Omental fat pad (tissue), 4 donors: ENCODE measurements around the gene PTGES. TPM values are rescaled to one million over a fixed set of nuclear protein-coding genes. Genes with fewer than 3 reads are reported as not detected.

Experiments used
- ATAC-seq: fragments of 150-250 bp; one replicate; pipeline ENCODE4 v1.9.1; 2016; ENCODE audit warnings: mild to moderate bottlenecking, moderate library complexity; ENCODE audit not compliant: low FRiP score
- DNase-seq: peaks from one replicate; pipeline ENCODE4 v3.0.0-alpha.2; 2019; ENCODE audit warnings: low spot score
- total RNA-seq, 4 donors: library from RNA; depleted of rRNA; stranded (reverse); fragments of >200 nt; gene quantifications; one replicate each; pipeline ENCODE4 v1.1.0, GENCODE V29; 2016
- TF ChIP-seq, protein P1 (sequence below), 3 donors: fragments of 450-650 bp; IDR thresholded peaks; one replicate each; pipeline ENCODE4 v1.5.1; 2016 to 2017; ENCODE audit warnings: antibody characterized with exemption in 3 of 3, mild to moderate bottlenecking in 3 of 3, moderate library complexity in 2 of 3

The PTGES gene
- total RNA-seq, 4 donors from 2014 or later: 4.2 to 12.4 (median 8.9) TPM

DNA sequence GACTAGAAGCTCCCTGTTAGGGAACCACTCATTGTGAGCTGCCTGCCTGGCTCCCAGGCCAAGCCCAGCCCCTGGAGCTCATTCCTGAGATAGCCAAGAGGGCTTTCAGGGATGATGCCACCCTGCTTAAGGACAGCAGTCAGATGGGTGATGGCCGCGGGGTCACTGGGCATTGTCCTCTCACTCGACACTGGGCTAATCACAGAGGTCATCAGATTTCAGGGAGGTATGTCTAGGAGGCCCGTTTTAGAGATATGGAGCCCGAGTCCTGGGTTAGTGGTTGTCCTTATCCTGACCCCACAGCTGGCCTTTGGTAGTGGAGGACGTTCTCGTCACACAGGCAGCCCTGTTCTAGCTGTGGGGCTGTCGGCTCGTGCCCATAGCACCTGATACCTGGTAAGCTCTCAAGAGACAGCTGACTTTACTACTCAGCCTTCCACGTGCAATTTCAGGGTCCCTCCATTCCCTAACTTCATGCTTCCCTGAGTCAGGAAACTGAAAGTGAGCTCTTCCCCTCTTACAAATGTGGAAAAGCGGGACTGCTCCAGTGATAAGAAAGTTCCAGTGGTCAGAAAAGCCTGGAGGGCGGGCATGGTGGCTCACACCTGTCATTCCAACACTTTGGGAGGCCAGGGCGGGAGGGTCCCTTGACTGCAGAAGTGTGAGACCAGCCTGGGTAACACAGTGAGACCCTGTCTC, 7.1 kb upstream of the PTGES start:
- ATAC-seq: no peak
- DNase-seq: no peak
- TF ChIP-seq, protein P1, sequence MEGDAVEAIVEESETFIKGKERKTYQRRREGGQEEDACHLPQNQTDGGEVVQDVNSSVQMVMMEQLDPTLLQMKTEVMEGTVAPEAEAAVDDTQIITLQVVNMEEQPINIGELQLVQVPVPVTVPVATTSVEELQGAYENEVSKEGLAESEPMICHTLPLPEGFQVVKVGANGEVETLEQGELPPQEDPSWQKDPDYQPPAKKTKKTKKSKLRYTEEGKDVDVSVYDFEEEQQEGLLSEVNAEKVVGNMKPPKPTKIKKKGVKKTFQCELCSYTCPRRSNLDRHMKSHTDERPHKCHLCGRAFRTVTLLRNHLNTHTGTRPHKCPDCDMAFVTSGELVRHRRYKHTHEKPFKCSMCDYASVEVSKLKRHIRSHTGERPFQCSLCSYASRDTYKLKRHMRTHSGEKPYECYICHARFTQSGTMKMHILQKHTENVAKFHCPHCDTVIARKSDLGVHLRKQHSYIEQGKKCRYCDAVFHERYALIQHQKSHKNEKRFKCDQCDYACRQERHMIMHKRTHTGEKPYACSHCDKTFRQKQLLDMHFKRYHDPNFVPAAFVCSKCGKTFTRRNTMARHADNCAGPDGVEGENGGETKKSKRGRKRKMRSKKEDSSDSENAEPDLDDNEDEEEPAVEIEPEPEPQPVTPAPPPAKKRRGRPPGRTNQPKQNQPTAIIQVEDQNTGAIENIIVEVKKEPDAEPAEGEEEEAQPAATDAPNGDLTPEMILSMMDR (IDR thresholded peaks at IDR 0.05): no peak

DNA sequence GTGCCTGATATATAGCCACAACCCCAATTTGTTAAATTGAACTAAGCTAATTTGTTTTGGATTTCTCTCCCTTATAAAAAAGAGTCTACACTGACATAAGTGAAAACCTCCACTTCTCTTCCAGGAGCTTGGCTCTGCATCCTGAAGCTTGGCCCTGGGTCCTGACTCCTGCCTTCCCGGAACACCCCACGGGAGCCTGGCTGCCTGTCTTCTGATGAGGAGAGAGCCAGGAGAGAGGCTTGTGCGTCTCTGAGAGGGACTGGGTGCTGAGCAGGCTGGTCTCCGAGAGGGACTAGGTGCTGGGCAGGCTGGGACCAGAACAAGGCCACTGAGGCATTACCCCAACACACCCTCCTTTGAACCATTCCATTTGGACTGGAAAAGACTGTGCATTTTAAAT, 6.5 kb upstream of the PTGES start:
- ATAC-seq (no peak), DNase-seq (no peak)
- TF ChIP-seq, protein P1 (IDR thresholded peaks at IDR 0.05): no peak

DNA sequence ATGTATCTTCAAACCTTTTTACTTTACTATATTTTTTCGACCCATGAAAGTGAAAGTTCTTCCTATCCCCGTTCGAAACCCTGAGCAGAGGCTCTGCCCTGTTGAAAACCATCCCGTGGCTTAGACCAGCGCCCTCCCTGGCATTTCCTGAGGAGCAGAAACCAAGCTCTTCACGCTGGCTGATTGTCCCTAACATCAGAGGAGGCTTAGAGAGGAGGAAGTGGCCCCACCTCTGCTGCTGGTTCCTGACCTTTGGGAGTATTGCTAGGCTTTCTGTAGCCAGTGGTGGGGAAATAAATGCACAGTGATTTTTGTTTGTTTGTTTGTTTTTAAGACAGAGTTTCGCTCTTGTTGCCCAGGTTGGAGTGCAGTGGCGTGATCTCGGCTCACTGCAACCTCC, 4.2 kb upstream of the PTGES start:
- DNase-seq (no peak), ATAC-seq (no peak)
- TF ChIP-seq, protein P1 (IDR thresholded peaks at IDR 0.05): no peak

DNA sequence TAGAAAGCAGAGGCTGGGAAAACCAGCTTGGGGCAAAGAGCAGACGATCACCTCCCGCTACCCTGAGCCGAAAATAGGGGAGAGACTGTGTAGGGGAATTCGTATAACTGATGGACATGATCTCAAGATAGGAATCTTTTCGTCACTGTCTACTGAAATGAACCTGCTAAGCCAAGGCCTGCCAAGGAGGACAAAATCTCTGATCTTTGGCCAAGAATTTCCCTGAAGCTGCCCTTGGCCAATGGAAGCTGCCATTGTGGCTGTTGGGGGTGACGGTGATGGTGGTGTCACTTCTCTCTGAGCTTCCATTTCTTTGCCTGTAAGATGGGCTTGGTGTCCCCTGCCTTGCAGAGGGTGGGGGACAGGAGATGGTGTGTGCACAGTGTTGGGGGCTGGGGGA, 3.3 kb upstream of the PTGES start:
- ATAC-seq: no peak
- TF ChIP-seq, protein P1 (IDR thresholded peaks at IDR 0.05): no peak
- DNase-seq: no peak

DNA sequence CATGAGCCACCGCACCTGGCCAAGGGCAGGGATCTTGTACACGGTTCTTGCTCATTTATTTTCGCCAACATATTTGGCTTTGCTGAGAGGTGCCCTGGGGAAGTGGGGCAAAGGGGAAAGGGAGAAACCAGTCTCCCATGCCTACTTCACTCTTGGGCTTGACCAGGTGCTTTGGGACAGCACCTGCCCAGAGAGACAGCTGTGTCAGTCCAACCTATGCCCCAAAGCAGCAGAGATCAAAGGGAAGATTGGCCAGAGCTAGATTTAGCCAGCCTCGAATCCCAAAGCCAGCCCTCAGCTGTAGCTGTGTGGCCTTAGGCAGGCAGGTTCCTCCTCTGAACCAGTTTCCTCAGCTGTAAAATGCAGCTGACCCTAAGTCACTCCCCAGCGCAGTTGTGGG, 2.3 kb upstream of the PTGES start:
- TF ChIP-seq, protein P1 (IDR thresholded peaks at IDR 0.05): no peak
- no peak for ATAC-seq
- no peak for DNase-seq

DNA sequence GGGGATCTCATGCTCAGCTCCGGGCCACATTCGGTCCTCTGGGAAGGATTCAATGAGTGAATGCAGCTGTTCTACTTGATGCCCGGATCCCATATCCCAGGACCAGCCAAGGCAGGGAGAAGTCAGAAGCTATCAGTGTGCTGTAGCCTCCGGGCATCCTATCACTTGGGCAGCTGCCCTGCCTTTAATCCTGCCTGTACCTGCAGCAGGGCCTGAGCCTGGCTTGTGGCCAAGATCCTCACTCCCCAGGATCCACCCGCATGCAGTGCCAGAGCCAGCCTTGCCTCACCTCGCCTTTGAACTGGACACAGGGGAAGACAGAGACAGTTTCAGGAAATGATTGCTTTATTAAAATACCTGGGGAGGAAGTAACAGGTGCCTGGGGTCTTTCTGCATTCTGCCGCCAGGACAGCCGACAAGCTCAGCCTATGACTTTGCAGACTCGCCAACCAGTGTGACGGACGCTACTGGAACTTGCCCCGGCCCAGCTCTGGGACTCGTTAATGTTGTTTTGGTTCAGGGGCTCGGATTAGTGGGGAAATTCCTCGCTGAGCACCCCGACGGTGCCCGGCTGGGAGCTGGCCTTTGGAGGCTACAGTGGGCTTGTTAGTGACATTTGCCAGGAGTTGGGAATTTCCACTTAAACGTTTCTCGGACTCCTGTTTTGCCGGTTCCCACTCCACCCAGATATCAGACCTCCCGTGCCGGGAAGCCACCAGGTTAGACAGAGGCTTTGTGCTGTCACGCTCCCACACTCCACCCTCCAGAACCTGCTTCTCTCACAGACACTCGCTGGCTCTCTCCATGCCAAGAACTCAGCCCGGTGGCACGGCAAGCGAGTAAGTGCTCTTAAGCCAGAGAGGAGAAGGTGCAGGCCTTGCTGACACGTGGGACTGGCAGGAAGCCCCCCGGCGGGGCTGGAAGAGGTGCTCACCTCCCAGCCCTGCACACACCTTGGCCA, 721 bp downstream of the PTGES start:
- DNase-seq (no peak), ATAC-seq (peak; percentile 10)
- TF ChIP-seq, protein P1 (IDR thresholded peaks at IDR 0.05): no peak
